MCF 10A (cell line): ENCODE data around the gene IL1RL2. TPM values are rescaled to one million over a fixed set of nuclear protein-coding genes. Genes with fewer than 3 reads are reported as not detected.

Source experiments
- BruUV-seq: library from RNA; stranded (reverse); fragments of 400-500 nt; replicated peaks from 2 replicates; lab custom pipeline; 2021; lab: Mats Ljungman, UMichigan
- CTCF ChIA-PET: fragments of 300-600 bp; sonication (Branson Sonifier 250); formaldehyde crosslinking; extraction: SDS; loops from one replicate; lab custom pipeline; 2021; ENCODE audit warnings: antibody characterized with exemption, inconsistent platforms; lab: Yijun Ruan, JAX
- POLR2A ChIA-PET: fragments of 300-600, 350-650 bp; sonication (Branson Sonifier 250); formaldehyde crosslinking; extraction: SDS; loops from one replicate; lab custom pipeline; 2020; ENCODE audit warnings: antibody characterized with exemption, inconsistent platforms; lab: Yijun Ruan, JAX
- DNase-seq: peaks from one replicate; pipeline ENCODE4 v3.0.0-alpha.2; 2018; ENCODE audit not compliant: unreplicated experiment
- H3K27ac Mint-ChIP-seq: one replicate; pipeline ENCODE4 v1.8.0; 2022; ENCODE audit warnings: mild to moderate bottlenecking, low read depth, mixed read lengths; ENCODE audit not compliant: unreplicated experiment
- H3K27me3 Mint-ChIP-seq: one replicate; pipeline ENCODE4 v1.8.0; 2022; ENCODE audit warnings: mixed read lengths; ENCODE audit not compliant: insufficient read depth, unreplicated experiment
- H3K36me3 Mint-ChIP-seq: one replicate; pipeline ENCODE4 v1.8.0; 2022; ENCODE audit warnings: mild to moderate bottlenecking, moderate library complexity, mixed read lengths; ENCODE audit not compliant: insufficient read depth, unreplicated experiment
- H3K4me1 Mint-ChIP-seq: one replicate; pipeline ENCODE4 v1.8.0; 2022; ENCODE audit warnings: mixed read lengths; ENCODE audit not compliant: insufficient read depth, unreplicated experiment
- H3K4me3 Mint-ChIP-seq: one replicate; pipeline ENCODE4 v1.8.0; 2022; ENCODE audit warnings: mild to moderate bottlenecking, moderate library complexity, mixed read lengths; ENCODE audit not compliant: unreplicated experiment
- H3K9me3 Mint-ChIP-seq: one replicate; pipeline ENCODE4 v1.8.0; 2022; ENCODE audit warnings: mixed read lengths; ENCODE audit not compliant: unreplicated experiment
- CTCF ChIP-seq: fragments of 200-600 bp; IDR thresholded peaks from one replicate; pipeline ENCODE4 v1.8.0; 2022; ENCODE audit warnings: antibody characterized with exemption, mild to moderate bottlenecking; ENCODE audit not compliant: unreplicated experiment
- intact Hi-C: fragments of 100-400 bp; cut with micrococcal nuclease; formaldehyde crosslinking; loops from 2 replicates; pipeline ENCODE4 v1.14.1; 2022
- total RNA-seq: library from RNA; stranded (reverse); gene quantifications from 2 replicates; pipeline ENCODE4 v1.2.3, GENCODE V29; 2022

IL1RL2 gene
- total RNA-seq, 1 experiment from 2014 or later, result not detected

DNA sequence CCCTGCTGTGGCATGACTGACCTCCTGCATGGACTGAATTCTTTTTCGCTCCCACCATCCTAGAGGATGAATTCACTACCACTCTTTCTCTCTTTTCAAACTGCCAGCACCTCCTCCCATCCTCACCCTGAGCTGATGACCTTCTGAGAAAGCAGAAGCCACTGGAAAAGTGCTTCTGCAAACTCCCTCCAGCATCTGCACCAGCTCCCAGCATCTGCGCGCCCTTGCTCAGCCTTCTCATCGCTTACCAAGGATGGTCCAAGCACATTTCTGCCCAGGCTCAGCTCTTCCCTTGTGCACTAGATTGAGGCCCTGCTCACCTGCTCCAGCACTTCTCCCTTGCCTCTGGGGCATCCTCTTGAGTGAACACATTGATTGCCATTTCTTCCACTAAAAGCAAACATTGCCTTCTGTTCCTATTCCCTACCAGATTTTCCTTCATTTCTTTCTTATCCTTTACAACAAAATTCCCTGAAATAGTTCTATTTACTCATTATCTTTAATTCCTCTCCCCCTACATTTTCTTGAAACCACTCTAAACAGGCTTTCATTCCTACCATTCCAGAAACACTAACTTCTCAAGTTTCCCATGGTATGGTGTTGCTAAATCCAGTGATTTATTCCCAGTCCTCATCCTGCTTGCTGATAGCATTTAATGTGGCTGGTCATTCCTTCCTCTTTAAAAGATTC lies 81.8 kb downstream of the IL1RL2 start:
- no peaks in the 10 kb centered on the region for H3K27me3 Mint-ChIP-seq
- POLR2A ChIA-PET, result no interaction called here
- no peak for DNase-seq
- no peak overlapping the region for H3K4me3 Mint-ChIP-seq
- H3K27ac Mint-ChIP-seq, result no peak overlapping the region
- BruUV-seq, result no TSS peak
- intact Hi-C loops, result no loop called here
- CTCF ChIA-PET, result interaction anchor here (0.6 kb wide), 1 partner anchor 10 kb away, joined by 3 read pairs; no protein-coding TSS in a partner anchor
- TF ChIP-seq CTCF, result no peak
- H3K4me1 Mint-ChIP-seq, result peaks cover 5% of the 10 kb centered on the region
- peaks cover 8% of the 10 kb centered on the region for H3K9me3 Mint-ChIP-seq
- no peaks in the 10 kb centered on the region for H3K36me3 Mint-ChIP-seq

GRCh38 chr2:102269200-102269524 lies 82.3 kb downstream of the IL1RL2 start:
- Mint-ChIP-seq H3K27me3 (no peaks in the 10 kb centered on the region), H3K4me3 (no peak overlapping the region), H3K9me3 (peaks cover 8% of the 10 kb centered on the region), H3K36me3 (no peaks in the 10 kb centered on the region), H3K27ac (no peak overlapping the region), H3K4me1 (peaks cover 5% of the 10 kb centered on the region)
- intact Hi-C loops, result no loop called here
- ChIA-PET CTCF (no interaction called here), POLR2A (no interaction called here)
- no TSS peak for BruUV-seq
- DNase-seq, result no peak
- no peak for TF ChIP-seq CTCF

DNA sequence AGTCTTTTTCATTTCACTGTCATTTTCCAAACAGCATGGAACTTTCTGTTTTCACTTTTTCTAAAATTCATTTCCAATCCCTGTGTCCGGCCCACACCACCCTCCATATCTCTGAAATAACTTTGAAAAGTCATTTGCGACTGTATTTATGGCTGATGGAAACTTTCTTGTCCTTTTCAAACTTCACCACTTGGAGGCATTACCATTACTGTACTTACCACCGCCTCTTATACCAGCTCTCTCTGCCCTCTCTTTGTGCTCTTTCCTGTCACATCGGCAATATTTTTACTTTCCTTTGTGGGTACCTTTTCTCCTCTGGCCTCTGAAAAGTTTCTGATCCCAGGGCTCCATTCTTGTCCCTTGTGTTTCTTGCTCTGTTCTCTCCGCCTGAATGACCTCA lies 85.0 kb downstream of the IL1RL2 start:
- intact Hi-C loops, result no loop called here
- Mint-ChIP-seq H3K4me3 (no peak overlapping the region), H3K9me3 (peaks cover 17% of the 10 kb centered on the region), H3K36me3 (no peaks in the 10 kb centered on the region), H3K27me3 (no peaks in the 10 kb centered on the region), H3K4me1 (peaks cover 5% of the 10 kb centered on the region), H3K27ac (no peak overlapping the region)
- TF ChIP-seq CTCF, result no peak
- ChIA-PET POLR2A (interaction anchor here (1.1 kb wide), 1 partner anchor 154 kb away, joined by 3 read pairs; no protein-coding TSS in a partner anchor), CTCF (interaction anchor here (0.6 to 0.9 kb wide), 3 partner anchors 15 to 171 kb away, joined by 3 to 4 read pairs (median 3); no protein-coding TSS in a partner anchor)
- no peak for DNase-seq
- no TSS peak for BruUV-seq

GRCh38 chr2:102273619-102274211 lies 86.9 kb downstream of the IL1RL2 start:
- no TSS peak for BruUV-seq
- Mint-ChIP-seq H3K27ac (no peak overlapping the region), H3K9me3 (peaks cover 17% of the 10 kb centered on the region), H3K4me3 (no peak overlapping the region), H3K27me3 (no peaks in the 10 kb centered on the region), H3K4me1 (peaks cover 5% of the 10 kb centered on the region), H3K36me3 (no peaks in the 10 kb centered on the region)
- ChIA-PET CTCF (interaction anchor here (0.6 kb wide), 2 partner anchors 18 to 170 kb away, joined by 3 read pairs; no protein-coding TSS in a partner anchor), POLR2A (interaction anchor here (0.7 to 1.1 kb wide), 2 partner anchors 21 to 26 kb away, joined by 3 read pairs; no protein-coding TSS in a partner anchor)
- intact Hi-C loops, result no loop called here
- TF ChIP-seq CTCF, result no peak
- DNase-seq, result peak; percentile 54
